G401.6 (cell line): ENCODE measurements around the gene CSNK1G1.
"Not testable (repeated sequence)": the region's sequence is repeated elsewhere in the genome, so short reads cannot be mapped to it uniquely, and the experiment has no call there.

Experiments used
- FAIRE-seq: peaks from 2 replicates; lab custom pipeline; 2012; peaks lifted over from hg19 to GRCh38; lab: Jason Lieb, UNC

Gene CSNK1G1

GRCh38 chr15:64349375-64349774, 6.6 kb downstream of the CSNK1G1 start:
- no peak for FAIRE-seq

- FAIRE-seq, result no peak
Measured at GRCh38 chr15:64348455-64348854, 7.5 kb downstream of the CSNK1G1 start.

DNA sequence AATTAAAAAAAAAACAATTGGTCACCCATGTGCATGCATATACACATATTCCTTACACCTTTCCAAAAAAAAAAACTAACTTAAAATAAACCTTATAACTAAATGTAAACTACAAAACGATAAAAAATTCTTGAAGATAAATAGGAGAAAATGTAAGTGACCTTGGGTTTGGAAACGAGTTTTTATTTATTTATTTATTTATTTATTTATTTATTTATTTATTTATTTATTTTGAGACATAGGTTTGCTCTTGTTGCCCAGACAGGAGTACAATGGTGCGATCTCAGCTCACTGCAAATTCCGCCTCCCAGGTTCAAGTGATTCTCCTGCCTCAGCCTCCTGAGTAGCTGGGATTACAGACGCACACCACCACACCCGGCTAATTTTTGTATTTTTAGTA, 9.7 kb downstream of the CSNK1G1 start:
- FAIRE-seq, result peak; percentile 64

GRCh38 chr15:64344651-64345294, 11.2 kb downstream of the CSNK1G1 start:
- FAIRE-seq, result no peak

DNA sequence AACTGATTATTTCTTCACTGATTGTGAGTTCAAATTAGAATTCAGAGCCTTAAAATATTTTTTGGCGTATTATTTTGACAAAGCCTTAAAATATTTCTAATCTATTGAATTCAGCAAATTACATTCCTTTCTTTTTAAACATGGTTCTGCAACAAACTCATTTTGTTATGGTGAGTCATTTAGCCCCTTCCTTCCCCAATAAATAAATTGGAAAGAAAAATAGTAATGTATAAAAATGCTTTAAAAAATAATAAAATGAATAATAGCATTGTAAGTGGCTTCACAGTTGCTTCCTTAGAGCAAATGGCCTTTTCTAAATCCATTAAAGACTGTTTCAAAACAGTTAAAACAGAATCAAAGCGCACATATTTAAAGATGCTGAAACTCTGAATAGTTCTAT, 12.1 kb downstream of the CSNK1G1 start:
- FAIRE-seq, result no peak

DNA sequence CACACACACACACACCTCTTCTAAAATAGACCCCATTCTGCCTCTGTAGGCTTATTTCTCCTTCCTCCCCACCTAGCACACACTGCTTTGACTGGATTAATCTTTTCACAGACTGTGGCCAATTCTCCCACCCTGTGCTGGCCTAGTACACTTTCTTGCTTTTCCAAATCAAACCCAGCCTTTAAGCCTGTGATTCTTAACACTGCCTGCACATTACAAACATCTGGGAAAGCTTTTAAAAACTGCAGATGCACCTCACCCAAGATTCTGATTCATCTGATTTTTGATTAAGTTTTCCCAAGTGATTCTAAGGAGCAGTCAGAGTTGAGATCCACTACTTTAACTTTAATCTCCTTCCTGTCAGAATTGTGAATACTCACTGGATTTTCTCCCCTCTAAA, 12.8 kb downstream of the CSNK1G1 start:
- no peak for FAIRE-seq

DNA sequence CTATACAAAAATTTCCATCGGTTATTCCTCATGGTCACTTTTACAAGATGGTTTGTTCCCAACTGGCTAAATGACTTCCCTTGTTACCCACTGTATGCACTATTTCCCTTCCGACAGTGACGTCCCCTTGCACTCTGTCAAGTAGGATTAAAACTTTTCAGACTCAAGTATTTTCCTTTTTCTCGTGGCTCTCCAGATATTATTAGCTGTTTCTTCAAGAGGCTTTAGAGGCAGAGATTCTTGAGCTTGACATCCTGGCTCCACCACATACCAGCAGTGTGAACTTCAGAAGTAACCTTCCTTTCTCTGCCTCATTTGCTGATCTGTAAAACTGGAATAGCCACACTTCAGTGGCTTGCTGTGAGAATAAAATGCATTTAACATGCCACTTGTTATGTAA, 14.0 kb downstream of the CSNK1G1 start:
- no peak for FAIRE-seq

DNA sequence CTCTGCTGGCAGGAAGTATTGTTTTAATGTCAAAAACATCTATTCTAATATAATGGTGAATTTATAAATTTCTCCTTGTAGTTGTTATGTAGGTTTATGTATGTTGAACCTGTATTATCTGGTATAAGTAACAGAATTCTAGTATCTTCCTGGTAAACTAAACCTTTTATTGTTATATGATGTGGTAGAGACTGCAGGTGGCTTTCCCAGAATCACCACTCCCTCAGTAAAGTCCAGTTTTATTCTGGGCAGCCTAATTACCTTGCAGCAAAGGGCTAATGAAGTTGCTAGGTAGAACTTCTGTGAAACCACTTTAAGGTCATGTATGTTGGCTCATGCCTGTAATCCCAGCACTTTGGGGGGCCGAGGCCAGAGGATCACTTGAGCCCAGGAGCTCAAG, 15.6 kb downstream of the CSNK1G1 start:
- no peak for FAIRE-seq

GRCh38 chr15:64337761-64338160, 18.2 kb downstream of the CSNK1G1 start:
- FAIRE-seq, result no peak

GRCh38 chr15:64333986-64334929, 21.7 kb downstream of the CSNK1G1 start:
- no peak for FAIRE-seq

GRCh38 chr15:64333516-64333915, 22.5 kb downstream of the CSNK1G1 start:
- no peak for FAIRE-seq

DNA sequence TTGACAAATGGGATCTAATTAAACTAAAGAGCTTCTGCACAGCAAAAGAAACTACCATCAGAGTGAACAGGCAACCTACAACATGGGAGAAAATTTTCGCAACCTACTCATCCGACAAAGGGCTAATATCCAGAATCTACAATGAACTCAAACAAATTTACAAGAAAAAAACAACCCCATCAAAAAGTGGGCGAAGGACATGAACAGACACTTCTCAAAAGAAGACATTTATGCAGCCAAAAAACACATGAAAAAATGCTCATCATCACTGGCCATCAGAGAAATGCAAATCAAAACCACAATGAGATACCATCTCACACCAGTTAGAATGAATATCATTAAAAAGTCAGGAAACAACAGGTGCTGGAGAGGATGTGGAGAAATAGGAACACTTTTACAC, 24.3 kb downstream of the CSNK1G1 start:
- not testable (repeated sequence) for FAIRE-seq

DNA sequence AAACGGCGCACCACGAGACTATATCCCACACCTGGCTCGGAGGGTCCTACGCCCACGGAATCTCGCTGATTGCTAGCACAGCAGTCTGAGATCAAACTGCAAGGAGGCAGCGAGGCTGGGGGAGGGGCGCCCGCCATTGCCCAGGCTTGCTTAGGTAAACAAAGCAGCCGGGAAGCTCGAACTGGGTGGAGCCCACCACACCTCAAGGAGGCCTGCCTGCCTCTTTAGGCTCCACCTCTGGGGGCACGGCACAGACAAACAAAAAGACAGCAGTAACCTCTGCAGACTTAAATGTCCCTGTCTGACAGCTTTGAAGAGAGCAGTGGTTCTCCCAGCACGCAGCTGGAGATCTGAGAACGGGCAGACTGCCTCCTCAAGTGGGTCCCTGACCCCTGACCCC, 29.0 kb downstream of the CSNK1G1 start:
- FAIRE-seq, result not testable (repeated sequence)

DNA sequence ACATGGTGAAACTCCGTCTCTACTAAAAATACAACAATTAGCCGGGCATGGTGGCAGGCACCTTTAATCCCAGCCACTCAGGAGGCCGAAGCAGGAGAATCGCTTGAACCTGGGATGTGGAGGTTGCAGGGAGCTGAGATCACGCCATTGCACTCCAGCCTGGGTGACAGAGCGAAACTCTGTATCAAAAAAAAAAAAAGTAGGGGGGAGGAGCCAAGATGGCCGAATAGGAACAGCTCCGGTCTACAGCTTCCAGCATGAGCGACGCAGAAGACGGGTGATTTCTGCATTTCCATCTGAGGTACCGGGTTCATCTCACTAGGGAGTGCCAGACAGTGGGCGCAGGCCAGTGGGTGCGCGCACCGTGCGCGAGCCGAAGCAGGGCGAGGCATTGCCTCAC, 29.5 kb downstream of the CSNK1G1 start:
- not testable (repeated sequence) for FAIRE-seq

DNA sequence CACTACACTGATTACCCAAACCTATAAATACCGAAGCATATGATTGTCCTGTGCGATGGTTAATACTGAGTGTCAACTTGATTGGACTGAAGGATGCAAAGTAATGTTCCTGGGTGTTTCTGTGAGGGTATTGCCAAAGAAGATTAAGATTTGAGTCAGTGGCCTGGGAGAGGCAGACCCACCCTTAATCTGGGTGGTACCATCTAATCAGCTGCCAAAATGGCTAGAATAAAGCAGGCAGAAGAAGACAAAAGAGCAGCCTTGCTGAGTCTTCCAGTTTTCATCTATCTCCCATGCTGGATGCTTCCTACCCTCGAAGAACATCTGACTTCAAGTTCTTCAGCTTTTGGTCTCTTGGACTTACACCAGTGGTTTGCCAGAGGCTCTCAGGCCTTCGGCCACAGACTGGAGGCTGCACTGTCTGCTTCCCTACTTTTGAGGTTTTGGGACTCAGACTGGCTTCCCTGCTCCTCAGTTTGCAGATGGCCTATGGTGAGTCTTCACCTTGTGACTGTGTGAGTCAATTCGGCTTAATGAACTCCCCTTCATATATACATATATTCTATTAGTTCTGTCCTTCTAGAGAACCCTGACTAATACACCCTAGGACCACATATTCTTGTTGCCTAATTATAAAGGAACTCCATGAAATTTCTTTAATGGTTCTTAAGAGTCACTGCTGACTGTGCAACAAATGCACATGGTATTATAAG, 31.7 kb downstream of the CSNK1G1 start:
- peak; percentile 64 for FAIRE-seq

GRCh38 chr15:64315216-64315615, 40.8 kb downstream of the CSNK1G1 start:
- FAIRE-seq, result no peak

DNA sequence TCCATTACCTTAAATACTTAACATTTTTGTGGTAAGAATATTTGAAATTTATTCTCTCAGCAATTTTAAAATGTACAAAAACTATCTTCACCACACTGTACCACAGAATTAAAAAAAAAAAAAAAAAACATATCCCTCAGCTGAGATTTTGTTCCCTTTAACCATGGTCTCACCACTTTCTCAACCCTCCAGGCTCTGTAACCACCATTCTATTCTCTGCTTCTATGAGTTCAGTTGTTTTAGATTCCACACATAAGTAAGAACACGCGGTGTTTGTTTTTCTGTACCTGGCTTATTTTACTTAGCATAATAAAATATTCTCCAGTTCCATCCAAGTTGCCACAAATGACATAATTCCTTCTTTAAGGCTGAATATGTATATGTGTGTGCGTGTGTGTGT, 41.5 kb downstream of the CSNK1G1 start:
- FAIRE-seq, result no peak

GRCh38 chr15:64311566-64311965, 44.4 kb downstream of the CSNK1G1 start:
- no peak for FAIRE-seq

- FAIRE-seq, result no peak
Measured at GRCh38 chr15:64310036-64310435, 45.9 kb downstream of the CSNK1G1 start.

- FAIRE-seq, result no peak
Measured at GRCh38 chr15:64305261-64305660, 50.7 kb downstream of the CSNK1G1 start.

DNA sequence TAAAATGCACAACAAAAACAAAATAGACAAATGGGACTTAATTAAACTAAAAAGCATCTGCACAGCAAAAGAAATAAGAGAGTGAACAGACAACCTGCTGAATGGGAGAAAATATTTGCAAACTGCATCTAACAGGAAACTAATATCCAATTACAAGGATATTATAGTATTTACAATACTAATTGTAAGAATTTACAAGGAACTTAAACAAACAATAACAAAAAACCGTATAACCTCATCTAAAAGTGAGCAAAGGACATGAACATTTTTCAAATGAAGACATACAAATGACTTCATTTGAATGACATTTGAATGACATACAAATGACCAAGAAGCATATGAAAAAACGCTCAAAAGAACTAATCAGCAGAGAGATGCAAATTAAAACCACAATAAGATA, 66.4 kb downstream of the CSNK1G1 start:
- FAIRE-seq, result no peak

DNA sequence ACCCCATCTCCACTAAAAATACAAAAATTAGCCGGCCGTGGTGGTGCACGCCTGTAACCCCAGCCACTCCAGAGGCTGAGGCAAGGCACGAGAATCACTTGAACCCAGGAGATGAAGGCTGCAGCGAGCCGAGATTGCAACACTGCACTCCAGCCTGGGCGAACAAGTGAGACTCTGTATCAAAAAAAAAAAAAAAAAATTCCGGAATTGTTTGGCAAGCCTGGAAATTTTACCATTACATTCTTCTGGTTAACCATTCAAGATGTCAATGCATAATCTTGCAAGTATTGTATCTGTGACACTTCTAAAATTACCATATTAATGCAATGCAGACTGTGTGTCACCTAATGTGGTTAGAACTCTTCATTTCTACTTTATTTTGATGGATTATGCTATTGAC, 67.0 kb downstream of the CSNK1G1 start:
- no peak for FAIRE-seq

- no peak for FAIRE-seq
Measured at GRCh38 chr15:64288577-64288976, 67.4 kb downstream of the CSNK1G1 start.
